ELF-1 (cell line): Measurements from ENCODE around the gene PAK1IP1.
"Not testable (repeated sequence)": the region's sequence is repeated elsewhere in the genome, so short reads cannot be mapped to it uniquely, and the experiment has no call there.

Source experiments
- DNase-seq: peaks from one replicate; pipeline ENCODE4 v3.0.0-alpha.2; 2016; ENCODE audit warnings: low read depth, low spot score

The PAK1IP1 gene, protein sequence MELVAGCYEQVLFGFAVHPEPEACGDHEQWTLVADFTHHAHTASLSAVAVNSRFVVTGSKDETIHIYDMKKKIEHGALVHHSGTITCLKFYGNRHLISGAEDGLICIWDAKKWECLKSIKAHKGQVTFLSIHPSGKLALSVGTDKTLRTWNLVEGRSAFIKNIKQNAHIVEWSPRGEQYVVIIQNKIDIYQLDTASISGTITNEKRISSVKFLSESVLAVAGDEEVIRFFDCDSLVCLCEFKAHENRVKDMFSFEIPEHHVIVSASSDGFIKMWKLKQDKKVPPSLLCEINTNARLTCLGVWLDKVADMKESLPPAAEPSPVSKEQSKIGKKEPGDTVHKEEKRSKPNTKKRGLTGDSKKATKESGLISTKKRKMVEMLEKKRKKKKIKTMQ

DNA sequence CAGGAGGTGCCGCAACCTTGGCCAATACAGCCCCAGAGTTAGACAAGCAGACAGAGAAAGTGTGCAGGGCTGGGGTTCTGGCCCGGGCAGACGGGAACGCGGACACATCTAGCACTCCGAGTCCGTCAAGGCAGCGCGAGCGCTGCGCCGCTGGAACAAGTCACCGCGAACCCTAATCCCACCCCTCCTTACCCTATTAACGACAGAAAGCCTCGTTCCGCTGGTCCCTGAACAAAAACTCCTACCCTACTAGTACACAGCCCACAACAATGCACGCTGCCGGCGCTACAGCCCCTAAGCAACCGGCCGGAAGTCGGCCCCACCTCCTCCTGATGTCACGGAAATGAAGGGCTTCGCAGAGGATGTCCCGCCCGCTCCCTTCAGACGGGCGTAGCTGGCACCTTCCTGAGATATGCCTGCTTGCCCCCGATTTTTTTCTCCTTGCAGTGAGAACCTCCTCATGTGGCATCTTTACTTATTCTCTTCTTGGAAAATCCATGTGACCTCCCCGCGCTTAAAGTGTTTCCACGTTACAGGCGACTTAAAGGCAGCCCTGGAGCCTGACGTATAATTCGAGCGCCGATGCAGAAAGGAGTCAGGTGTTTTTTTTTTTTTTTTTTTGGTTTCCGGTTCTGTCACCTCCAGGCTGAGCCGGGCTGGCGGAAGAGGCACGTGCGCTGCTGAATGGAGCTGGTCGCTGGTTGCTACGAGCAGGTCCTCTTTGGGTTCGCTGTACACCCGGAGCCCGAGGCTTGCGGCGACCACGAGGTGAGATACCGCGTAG lies at the start of gene PAK1IP1, which contains the start of gene C6orf52:
Gene PAK1IP1 (plus strand): TSS at position 671 of the 784 bp plus-strand sequence. CDS start 14 bp downstream, at position 685.
Gene C6orf52 (minus strand): TSS at position 315 of the 784 bp plus-strand sequence. CDS start 7,066 bp downstream, outside the sequence.
- DNase-seq, result peak; percentile 98

DNA sequence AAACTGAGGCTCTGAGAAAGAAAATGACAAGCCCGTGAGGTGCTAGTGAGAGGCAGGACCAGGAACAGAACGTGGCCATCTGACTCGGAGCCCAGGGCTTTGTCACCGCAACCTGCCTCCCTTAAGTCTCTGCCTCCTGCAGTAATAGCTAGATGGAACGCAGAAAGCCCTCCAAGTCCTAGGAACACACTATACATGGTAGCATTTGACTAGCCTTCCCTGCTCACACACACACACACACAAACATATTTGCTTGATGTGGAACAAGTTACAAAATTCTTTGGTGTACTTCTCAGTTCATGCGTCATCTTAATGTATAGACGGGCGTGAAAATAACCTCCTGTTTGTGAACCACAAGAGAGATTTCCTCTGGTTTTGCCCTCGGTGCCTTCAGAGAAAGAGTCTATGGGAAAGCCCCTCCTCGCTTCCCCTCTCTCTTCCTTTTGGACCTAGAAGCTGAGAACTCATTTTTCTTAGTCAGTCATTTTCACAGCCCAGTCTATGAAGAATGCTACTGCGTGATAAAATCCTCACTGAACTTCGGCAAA lies 39.2 kb upstream of the PAK1IP1 start:
- DNase-seq, result no peak

DNA sequence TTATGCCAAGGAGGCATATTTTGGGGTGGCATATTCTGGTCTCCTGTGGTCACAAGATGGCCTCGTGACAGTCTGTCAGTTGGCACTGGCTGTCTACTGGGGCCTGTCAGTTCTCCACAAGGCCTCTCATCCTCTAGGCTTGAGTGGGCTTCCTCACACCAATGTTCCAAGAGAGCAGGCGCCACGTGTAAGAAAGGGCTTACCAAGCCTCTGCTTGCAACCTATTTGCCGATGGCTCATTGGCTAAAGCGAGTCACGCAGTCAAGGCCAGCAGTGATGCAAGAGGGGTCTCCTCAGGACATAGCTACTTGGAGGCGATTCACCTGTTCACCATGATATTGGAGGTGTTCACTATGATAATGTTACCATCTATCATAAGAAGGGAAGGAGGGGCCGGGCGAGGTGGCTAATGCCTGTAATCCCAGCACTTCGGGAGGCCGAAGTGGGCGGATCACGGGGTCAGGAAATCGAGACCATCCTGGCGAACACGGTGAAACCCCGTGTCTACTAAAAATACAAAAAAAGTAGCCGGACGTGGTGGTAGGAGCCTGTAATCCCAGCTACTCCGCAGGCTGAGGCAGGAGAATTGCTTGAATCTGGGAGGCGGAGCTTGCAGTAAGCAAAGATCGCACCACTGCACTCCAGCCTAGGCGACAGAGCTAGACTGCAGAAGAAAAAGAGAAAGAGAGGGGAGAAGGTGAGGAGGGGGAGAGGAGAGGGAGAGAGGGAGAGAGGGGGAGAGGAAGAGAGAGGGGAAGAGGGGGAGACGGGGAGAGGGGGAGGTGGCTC lies 35.7 kb upstream of the PAK1IP1 start:
- DNase-seq, result peak; percentile 40

DNA sequence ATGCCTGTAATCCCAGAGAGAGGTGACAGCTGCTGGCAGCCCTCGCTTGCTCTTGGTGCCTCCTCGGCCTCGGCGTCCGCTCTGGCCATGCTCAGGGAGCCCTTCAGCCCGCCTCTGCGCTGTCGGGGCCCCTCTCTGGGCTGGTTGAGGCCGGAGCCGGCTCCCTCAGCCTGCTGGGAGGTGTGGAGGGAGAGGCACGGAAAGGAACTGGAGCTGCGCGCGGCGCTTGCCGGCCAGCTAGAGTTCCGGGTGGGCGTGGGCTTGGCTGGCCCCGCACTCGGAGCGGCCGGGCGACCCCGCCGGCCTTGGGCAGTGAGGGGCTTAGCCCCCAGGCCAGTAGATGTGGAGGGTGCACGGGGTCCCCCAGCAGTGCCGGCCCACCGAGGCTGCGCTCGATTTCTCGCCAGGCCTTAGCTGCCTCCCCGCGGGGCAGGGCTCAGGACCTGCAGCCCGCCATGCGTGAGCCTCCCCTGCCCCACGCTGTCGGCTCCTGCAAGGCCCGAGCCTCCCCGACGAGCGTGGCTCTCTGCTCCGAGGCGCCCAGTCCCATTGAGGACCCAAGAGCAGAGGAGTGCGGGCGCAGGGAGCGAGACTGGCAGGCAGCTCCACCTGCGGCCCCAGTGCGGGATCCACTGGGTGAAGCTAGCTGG lies 34.9 kb upstream of the PAK1IP1 start:
- peak; percentile 61 for DNase-seq

DNA sequence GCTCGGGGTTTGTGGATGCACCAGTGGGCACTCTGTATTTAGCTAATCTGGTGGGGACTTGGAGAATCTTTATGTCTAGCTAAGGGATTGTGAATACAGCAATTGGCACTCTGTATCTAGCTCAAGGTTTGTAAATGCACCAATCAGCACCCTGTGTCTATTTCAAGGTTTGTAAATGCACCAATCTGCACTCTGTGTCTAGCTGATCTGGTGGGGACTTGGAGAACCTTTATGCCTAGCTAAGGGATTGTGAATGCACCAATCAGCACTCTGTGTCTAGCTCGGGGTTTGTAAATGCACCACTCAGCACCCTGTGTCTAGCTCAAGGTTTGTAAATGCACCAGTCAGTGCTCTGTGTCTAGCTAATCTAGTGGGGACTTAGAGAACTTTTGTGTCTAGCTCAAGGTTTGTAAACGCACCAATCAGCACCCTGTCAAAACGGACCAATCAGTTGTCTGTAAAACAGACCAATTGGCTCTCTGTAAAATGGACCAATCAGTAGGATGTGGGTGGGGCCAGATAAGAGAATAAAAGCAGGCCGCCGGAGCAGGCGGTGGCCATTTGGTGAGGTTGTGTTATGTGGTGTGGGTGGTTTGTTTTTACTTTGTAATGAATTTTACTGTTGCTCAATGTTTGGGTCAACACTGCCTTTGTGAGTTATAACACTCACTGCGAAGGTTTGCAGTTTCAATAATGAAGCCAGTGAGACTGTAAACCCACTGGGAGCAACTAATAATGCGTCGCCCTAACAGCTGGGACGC lies 34.2 kb upstream of the PAK1IP1 start:
- DNase-seq, result peak; percentile 10

DNA sequence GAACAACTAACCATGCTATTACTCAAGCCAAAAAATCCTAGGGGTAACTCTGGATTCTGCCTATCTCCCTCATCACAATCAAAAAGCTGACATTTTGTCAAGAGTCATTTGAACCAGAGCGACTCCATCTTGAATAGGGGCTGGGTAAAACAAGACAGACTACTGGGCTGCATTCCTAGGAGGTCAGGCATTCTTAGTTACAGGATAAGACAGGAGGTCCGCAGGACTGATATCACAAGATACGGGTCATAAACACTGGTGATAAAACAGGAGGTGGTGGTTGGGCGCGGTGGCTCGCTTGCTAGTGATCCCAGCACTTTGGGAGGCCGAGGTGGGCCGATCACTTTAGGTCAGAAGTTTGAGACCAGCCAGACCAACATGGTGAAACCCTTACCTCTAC lies 32.6 kb upstream of the PAK1IP1 start:
- no peak for DNase-seq

DNA sequence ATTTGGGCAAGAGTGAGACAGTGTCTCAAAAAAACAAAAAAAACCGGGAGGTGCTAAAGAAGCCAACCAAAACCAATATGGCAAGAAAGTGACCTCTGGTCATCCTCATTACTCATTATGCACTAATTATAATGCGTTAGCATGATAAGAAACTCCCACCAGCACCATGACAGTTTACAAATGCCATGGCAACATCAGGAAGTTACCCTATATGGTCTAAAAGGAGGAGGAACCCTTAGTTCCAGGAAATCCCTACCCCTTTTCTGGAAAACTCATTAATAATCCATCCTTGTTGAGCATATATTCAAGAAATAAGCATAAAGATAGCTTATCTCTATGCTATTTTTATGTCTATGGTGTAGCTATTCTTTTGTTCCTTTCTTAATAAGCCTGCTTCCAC lies 32.0 kb upstream of the PAK1IP1 start:
- no peak for DNase-seq

DNA sequence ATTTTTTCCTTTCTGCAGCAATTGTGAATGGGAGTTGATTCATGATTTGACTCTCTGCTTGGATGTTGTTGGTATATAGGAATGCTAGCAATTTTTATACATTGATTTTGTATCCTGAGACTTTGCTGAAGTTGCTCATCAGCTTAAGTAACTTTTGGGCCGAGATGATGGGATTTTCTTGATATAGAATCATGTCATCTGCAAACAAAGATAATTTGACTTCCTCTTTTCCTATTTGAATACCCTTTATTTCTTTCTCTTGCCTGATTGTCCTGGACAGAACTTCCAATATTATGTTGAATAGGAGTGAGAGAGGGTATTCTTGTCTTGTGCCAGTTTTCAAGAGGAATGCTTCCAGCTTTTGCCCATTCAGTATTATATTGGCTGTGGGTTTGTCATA lies 29.2 kb upstream of the PAK1IP1 start:
- DNase-seq, result not testable (repeated sequence)

DNA sequence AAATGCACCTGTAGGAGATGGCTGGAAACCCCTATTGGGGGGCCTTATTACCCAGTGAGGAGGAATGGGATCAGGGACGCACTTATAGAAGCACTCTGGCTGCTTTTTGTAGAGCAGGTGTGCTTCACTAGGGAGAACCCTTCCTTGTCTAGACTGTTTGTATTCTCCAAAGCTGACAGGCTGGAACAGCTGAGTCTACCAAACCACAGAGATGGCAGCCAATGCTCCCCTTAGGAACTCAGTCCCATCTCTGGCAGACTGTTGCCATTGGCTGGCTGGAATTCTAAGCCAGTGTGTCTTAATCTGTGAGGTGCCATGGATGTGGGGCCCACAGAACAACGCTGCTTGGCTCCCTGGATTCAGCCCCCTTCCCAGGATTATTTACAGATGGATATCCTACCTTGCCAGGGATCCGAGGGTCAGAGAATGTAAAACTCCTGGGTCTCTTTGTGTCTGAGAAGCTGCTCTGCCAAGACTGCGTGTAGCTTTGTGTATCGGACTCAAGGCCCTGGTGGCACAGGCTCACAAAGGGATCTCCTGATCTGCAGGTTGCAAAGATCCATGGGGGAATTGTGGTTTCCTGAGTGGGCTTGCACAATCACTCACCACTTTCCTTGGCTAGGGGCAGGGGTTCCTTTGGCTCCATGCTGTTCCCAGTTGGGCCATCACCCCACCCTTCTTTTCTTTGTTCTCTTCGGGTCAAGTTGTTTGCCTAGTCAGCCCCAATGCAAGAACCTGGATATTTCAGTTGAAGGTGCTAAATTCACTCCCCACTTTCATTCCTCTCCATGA lies 26.4 kb upstream of the PAK1IP1 start:
- DNase-seq, result no peak

DNA sequence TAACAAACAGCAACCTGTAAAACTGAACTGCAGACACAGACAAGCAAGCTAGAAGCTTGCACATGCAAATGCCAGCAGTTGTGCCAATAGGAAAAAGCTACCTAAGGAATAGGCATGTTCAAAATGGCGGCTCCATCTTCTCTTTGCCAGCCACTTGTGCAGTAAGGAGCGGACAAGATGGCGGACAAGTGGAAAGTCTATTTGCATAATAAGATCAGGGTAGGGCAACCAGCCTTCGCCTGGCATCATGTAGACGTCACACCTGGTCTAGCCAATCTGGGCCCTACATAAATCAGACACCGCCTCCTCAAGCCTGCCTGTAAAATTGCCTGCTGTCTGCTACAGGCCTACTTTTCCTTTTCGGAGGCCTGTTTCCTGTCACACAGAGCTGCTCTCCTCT lies 18.4 kb upstream of the PAK1IP1 start:
- peak; percentile 4 for DNase-seq

DNA sequence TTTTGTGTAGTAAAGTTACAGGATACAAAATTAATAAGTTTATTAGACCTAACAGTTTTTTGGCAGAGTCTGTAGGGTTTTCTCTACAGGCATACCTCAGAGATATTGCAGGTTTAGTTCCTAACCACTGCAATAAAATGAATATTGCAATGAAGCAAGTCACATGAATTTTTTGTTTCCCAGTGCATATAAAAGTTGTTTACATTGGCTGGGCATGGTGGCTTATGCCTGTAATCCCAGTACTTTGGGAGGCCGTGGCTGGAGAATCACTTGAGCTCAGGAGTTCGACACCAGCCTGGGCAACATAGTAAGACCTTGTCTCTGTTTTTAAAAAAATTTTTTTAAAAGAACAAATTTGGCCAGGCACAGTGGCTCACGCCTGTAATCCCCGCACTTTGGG lies 16.3 kb upstream of the PAK1IP1 start:
- DNase-seq, result no peak

DNA sequence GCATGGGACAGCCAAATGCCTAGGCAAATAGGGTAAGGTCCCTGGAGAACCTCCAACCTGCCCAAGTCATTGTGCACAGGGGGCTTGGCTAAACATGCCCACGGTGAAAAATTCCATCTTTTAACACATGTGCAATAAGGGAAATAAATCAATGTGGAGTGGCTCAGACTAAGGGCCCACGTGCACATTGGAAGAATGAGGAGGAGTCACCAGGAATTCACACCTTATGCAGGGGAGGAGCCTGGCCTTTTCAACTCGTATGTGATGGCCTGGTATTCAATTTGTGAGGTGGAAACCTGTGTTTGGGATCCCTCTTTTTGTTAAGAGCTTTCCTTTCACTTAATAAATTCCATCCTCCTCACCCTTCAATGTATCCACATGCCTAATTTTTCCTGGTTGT lies 13.0 kb upstream of the PAK1IP1 start:
- no peak for DNase-seq

DNA sequence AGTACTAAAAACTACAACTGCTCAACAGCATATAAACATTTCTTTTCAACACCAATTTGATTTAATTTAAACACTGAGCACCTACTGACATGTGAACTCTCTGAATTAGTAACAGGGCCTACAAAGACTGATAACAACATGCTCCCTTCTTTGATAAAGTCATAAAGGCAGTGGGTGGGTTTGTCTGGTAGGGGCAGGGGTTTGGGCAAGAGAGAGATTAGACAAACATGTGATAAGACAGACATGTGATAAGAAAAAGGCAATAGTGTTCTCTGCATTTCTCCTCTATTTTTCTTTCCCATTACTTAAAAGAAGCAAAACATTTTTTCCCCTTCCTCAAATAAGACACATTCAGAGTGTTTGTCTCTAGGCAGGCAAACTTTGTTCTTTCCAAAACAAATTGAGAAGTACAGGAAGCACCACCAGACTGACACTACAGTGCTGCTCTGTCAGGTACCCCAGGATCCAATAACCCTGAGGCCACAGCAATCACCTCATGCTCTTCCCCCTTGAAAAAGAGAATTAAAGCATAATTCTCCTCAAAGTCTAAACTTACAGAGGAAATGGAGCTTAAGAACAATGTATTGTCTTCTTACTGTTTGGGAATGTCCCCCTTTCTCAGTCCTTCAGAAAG lies 12.3 kb upstream of the PAK1IP1 start:
- no peak for DNase-seq

DNA sequence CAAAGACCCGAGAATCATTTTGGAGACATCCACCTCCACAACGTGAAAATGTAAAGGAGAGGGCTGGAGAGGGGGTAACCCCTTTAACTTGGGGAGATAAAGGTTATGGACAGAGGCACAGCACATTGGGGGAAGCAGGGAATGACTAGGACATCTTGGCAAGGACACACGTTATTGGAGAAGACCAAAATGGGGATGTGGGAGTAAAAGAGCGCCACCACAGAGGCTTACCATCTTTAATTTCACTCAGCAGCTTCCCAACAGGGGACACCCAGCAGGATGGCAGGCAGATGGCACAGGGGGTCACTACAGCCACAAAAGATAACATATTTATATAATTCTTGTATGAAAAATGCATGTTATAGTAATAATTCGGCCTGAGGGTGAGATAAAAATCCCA lies 10.2 kb upstream of the PAK1IP1 start:
- DNase-seq, result no peak

DNA sequence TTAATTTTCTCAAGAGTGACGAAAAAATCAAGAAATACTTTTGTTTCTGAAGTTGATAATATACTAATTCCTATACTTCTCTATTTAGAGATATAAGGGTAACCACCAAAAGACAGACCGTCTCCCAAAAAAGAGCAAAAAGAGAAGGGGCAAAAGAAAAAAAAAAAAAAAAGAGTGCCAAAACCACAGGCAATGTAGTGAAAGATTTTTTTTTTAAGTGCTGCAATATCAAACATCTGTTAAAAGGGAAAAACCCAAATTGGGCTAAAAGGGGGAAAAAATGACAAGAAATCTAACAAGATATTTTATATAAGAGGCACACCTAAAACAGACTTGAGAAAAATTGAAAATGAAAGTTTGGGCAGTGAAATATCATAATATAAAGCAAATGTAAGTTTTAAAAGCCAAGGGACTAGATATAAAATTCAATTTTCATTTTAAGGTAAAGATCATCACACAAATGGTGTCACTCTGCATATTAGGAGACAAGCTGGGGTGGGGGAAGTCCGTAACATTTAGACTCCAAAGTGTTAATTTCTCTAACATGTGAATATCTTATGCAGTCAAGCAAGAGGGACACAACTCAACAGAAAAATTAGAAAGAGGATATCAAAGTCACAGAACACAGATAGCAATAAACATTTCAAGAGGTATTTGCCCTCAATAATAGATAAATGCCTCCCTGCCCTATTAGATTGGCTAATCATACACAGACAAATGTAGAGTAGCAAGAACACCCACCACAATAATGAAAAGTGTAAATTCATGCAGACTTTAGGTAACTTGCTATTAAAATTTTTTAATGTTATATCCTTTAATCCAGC lies 9.5 kb upstream of the PAK1IP1 start:
- no peak for DNase-seq

DNA sequence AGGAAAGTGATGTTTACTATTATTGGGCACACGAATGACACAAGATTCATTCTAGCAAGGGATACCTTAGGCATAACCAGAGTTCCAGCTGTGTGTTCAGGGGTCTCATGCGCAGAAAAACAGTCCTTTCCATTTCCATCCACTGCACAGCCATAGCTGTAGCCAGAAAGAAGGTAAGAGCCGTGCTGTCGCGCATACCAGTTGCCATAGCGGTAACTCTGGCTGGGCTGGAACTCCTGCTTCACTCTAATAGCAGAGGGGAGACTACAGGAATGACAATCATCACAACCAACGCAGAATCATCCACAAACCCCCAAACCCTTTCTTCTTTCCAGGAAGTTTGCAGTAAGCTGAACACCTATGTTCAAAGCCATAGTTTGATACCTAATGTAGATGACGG lies 7.9 kb upstream of the PAK1IP1 start:
- DNase-seq, result no peak

DNA sequence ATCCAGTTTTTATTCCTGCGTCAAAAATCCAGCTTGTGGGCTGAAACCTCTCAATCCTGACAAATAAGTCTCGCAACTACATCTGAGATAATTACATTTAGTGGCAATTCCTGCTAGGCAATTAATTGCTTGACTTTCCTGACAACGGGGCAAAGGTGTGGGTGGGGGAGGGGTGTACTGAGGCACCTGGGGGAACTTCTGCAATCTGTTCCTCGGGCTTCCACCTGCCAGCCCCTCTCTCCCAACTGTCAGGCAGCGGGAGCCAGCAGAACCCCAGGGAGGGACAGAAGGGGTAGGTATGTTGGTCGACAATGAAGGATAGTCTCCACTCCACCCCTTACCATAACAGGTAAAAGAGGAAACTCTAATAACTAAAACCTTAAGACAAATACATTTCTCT lies 7.2 kb upstream of the PAK1IP1 start:
- no peak for DNase-seq
